ENCODE results near the gene METTL26. TPM values are rescaled to one million over a fixed set of nuclear protein-coding genes. Genes with fewer than 3 reads are reported as not detected.

The METTL26 gene
- total RNA-seq, 2 donors from 2014 or later, result 43.7 to 102 TPM

DNA sequence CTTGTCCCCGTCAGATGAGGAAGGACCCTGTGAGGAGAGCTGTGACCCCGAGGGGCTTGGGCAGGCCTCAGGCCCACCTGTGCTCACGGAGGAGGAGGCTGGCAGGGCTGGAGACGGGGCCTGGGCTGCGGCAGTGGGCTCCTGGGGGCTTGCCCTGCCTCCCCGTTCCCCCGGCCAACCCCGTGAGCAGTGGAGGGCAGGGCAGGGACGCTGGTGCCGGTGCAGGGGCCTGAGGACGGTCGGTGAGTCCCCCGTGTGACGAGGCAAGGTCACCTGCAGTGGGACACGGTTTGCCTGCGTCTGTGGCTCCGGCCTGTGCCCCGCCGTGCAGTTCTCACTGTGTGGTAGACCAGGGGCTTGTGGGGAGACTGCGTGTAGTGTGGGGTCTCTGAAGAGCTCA is 23.5 kb upstream of the METTL26 start:
- H3K9me3 ChIP-seq, result no peaks in the 10 kb centered on the region
- no peak overlapping the region for H3K4me3 ChIP-seq
- DNase-seq, result no peak
- no peaks in the 10 kb centered on the region for H3K36me3 ChIP-seq
- H3K4me1 ChIP-seq, result peaks cover 11% of the 10 kb centered on the region
- no peak overlapping the region for H3K9ac ChIP-seq (ENCODE audit: low read depth in 2 of 2, low read length in 2 of 2)
- TF ChIP-seq, protein P1, sequence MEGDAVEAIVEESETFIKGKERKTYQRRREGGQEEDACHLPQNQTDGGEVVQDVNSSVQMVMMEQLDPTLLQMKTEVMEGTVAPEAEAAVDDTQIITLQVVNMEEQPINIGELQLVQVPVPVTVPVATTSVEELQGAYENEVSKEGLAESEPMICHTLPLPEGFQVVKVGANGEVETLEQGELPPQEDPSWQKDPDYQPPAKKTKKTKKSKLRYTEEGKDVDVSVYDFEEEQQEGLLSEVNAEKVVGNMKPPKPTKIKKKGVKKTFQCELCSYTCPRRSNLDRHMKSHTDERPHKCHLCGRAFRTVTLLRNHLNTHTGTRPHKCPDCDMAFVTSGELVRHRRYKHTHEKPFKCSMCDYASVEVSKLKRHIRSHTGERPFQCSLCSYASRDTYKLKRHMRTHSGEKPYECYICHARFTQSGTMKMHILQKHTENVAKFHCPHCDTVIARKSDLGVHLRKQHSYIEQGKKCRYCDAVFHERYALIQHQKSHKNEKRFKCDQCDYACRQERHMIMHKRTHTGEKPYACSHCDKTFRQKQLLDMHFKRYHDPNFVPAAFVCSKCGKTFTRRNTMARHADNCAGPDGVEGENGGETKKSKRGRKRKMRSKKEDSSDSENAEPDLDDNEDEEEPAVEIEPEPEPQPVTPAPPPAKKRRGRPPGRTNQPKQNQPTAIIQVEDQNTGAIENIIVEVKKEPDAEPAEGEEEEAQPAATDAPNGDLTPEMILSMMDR (IDR thresholded peaks at IDR 0.05), result no peak
- intact Hi-C loops (cut with DNase I), result no loop called here
- no peak overlapping the region for H3K27ac ChIP-seq
- H3K27me3 ChIP-seq, result no peaks in the 10 kb centered on the region

DNA sequence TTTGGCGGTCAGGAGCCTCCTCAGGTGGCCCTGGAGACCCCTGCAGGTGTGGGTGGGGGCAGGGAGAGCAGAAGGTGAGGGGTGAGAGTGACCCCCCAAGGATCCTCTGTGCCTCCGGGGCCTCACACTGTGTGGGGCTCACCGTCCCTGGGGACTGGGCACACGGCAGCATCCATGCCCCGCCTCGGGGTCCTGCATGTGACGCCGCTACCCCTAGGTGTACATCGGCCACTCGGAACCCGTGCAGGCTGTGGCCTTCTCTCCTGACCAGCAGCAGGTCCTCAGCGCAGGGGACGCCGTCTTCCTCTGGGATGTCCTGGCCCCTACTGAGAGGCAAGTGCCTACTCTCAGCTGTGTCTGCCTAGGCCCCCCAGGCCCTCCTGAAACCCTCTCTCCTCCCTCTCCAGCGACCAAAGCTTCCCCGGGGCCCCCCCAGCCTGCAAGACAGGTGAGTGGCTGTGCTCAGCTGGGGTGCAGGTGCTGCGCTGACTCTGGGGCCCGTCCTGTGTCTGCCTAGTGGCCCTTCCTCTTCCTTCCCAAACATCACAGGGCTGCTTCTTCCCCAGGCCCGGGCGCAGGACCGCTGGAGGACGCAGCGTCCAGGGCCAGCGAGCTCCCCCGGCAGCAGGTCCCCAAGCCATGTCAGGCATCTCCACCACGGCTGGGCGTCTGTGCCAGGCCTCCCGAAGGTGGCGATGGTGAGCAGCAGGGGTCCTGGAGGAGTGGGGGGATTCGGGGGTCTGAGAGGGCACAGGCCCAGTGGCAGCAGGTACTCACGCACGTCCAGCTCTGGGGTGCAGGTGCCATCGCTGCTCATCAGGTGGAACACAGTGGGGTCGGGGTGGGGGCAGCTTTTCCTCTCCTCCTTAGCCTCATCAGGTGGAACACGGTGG is 22.8 kb upstream of the METTL26 start:
- DNase-seq, result no peak
- intact Hi-C loops (cut with DNase I), result no loop called here
- H3K27me3 ChIP-seq, result no peaks in the 10 kb centered on the region
- peaks cover 11% of the 10 kb centered on the region for H3K4me1 ChIP-seq
- TF ChIP-seq, protein P1 (IDR thresholded peaks at IDR 0.05), result no peak
- H3K9me3 ChIP-seq, result no peaks in the 10 kb centered on the region
- H3K27ac ChIP-seq, result no peak overlapping the region
- H3K4me3 ChIP-seq, result no peak overlapping the region
- no peak overlapping the region for H3K9ac ChIP-seq (ENCODE audit: low read depth in 2 of 2, low read length in 2 of 2)
- no peaks in the 10 kb centered on the region for H3K36me3 ChIP-seq

DNA sequence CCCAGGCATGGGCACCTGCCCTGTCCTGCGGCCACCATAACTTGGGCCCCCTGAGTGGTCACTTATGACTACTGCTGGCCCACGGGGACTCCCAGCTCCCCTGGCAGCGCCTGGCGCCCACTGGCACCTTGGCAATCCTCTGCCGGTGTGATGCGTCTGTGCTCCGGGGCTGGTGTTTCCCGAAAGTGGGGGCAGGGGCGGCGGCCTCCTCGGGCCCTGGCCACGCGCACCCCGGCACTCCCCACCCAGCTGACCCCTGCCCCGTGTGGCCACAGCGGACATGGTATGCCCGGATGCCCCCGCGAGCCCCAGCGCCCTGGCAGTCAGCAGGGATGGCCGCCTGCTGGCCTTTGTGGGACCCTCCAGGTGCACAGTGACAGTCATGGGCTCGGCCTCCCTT is 21.4 kb upstream of the METTL26 start:
- no peaks in the 10 kb centered on the region for H3K36me3 ChIP-seq
- intact Hi-C loops (cut with DNase I), result no loop called here
- TF ChIP-seq, protein P1 (IDR thresholded peaks at IDR 0.05), result no peak
- H3K4me3 ChIP-seq, result no peak overlapping the region
- H3K9ac ChIP-seq (ENCODE audit: low read depth in 2 of 2, low read length in 2 of 2), result no peak overlapping the region
- peaks cover 11% of the 10 kb centered on the region for H3K4me1 ChIP-seq
- no peaks in the 10 kb centered on the region for H3K9me3 ChIP-seq
- H3K27ac ChIP-seq, result no peak overlapping the region
- no peak for DNase-seq
- no peaks in the 10 kb centered on the region for H3K27me3 ChIP-seq

DNA sequence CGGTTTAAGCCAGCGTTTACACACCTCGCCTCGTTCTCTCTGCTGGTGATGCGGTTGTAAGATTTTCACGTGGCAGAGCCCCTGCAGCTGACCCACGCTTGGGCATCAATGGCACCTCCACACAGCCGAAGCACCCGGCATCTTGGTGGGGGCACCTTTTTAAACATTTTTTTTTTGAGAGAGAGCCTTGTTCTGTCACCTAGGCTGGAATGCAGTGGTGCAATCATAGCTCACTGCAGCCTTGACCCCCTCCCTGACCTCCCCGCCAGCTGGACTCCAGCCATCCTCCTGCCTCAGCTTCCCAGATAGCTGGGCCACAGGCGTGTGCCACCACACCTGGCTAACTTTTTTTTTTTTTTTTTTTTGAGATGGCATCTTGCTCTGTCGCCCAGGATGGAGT is 17.9 kb upstream of the METTL26 start:
- no peaks in the 10 kb centered on the region for H3K27me3 ChIP-seq
- TF ChIP-seq, protein P1 (IDR thresholded peaks at IDR 0.05), result no peak
- no peak overlapping the region for H3K27ac ChIP-seq
- intact Hi-C loops (cut with DNase I), result no loop called here
- no peaks in the 10 kb centered on the region for H3K36me3 ChIP-seq
- H3K4me3 ChIP-seq, result no peak overlapping the region
- H3K9ac ChIP-seq (ENCODE audit: low read depth in 2 of 2, low read length in 2 of 2), result no peak overlapping the region
- no peak for DNase-seq
- H3K4me1 ChIP-seq, result peaks cover 6% of the 10 kb centered on the region
- H3K9me3 ChIP-seq, result no peaks in the 10 kb centered on the region

DNA sequence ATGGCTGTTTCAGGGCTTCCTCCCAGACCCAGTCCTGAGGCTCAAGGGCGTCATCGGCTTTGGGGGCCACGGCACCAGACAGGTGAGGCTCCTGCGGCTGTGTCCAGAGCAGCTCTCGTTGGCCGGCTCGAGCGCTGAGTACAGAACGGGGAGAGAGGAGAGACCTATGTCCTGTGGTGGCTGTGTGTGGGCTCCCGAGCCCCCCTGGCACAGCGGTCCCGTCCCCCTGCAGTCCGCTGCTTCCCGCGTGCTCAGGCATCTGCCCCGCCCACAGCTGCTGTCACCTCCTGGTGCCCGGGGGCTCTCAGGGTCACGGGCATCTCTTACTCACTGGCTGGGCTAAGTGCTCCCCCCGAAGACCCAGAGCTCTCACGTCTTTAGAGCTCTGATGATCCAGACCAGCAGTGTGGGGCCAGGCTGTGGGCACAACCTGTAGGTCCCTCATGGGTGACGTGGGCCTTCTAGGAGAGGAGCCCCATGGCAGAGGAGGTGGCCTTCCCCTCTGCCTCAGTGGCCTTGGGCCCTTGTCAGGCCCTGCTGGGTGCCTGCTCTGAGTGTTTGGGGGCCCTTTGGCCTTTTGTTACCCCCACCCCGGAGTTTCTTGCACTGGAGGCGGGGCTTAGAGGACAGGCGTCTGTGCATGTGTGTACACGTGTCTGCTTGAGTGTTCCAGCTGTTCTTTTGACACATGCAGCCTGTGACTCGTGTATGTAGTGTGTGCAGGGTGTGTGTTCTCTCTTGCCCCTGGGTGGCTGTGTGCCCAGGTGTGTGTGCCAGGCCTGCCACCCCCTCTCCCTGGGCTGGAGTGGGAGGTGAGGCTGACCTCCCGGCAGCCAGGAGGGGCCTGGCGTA is 16.6 kb upstream of the METTL26 start:
- no peak for DNase-seq
- H3K4me1 ChIP-seq, result peaks cover 14% of the 10 kb centered on the region
- peak overlapping the region in 1 of 2 donors; percentile 2 for H3K9ac ChIP-seq (ENCODE audit: low read depth in 2 of 2, low read length in 2 of 2)
- H3K27ac ChIP-seq, result no peak overlapping the region
- intact Hi-C loops (cut with DNase I), result no loop called here
- no peaks in the 10 kb centered on the region for H3K27me3 ChIP-seq
- H3K9me3 ChIP-seq, result no peaks in the 10 kb centered on the region
- TF ChIP-seq, protein P1 (IDR thresholded peaks at IDR 0.05), result no peak
- no peak overlapping the region for H3K4me3 ChIP-seq
- no peaks in the 10 kb centered on the region for H3K36me3 ChIP-seq

Measured in colonic mucosa (tissue), 4 donors.